GM19238 (cell line): ENCODE results near the gene ITGA6.

Experiments
- DNase-seq: peaks from one replicate; pipeline ENCODE4 v3.0.0; 2011; ENCODE audit warnings: low spot score; ENCODE audit not compliant: insufficient read length

Gene ITGA6

GRCh38 chr2:172415865-172416183, 11.6 kb upstream of the ITGA6 start:
- no peak for DNase-seq

DNA sequence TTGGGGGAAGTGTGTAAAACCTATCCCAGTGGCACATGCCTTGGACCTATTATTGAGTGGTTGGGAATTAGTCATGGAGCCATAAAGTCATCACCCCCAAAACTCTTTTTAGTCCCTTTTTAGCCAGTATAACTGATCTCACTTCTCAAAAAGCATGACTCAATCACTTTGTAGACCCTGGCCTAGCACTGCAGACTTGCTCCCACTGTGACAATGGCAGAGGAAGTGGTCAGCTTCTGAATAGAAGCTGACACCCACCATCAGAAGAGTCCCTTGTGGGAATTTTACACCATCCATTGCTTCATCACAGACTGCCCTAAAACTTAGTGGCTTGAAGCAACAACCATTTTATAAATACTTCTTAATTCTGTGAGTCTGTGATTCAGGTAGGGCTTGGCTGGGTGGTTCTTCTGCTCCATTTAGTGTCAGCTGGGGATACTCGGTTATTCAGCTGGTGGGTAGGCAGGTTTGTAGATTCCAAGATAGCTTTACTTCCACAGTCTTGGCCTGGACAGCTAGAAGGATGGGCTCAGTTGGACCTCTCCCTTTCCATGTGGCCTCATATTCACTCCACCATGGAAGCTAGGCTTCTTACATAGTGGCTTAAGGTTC, 10.8 kb upstream of the ITGA6 start:
- DNase-seq, result no peak

DNA sequence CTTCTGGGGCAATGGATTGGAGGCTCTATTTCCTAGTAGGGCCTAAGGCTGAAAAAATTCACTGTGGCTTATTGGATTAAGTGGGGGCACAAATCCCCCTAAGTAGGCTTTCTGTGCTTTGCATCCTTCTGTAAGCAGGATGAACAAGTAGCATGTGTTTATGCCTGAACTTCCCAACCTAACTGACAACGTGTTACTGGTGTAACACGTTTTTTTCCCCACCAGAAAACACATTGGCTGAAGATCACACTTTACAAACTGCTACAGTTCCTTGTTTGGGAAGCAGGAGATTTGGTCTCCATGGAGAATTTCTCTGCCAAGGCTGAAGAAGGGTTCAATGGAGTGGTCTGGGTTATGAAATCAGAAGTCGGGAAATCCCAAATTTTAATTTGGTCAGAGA, 7.2 kb upstream of the ITGA6 start:
- no peak for DNase-seq

- no peak for DNase-seq
Observed at GRCh38 chr2:172423160-172423559, 4.2 kb upstream of the ITGA6 start.

GRCh38 chr2:172425336-172425735, 2.0 kb upstream of the ITGA6 start:
- DNase-seq, result no peak

- DNase-seq, result no peak
Observed at GRCh38 chr2:172426635-172427255, 641 bp upstream of the ITGA6 start.

- DNase-seq, result no peak
Observed at GRCh38 chr2:172427990-172428831, 825 bp downstream of the ITGA6 start.

- no peak for DNase-seq
Observed at GRCh38 chr2:172428832-172429210, 1.4 kb downstream of the ITGA6 start.

DNA sequence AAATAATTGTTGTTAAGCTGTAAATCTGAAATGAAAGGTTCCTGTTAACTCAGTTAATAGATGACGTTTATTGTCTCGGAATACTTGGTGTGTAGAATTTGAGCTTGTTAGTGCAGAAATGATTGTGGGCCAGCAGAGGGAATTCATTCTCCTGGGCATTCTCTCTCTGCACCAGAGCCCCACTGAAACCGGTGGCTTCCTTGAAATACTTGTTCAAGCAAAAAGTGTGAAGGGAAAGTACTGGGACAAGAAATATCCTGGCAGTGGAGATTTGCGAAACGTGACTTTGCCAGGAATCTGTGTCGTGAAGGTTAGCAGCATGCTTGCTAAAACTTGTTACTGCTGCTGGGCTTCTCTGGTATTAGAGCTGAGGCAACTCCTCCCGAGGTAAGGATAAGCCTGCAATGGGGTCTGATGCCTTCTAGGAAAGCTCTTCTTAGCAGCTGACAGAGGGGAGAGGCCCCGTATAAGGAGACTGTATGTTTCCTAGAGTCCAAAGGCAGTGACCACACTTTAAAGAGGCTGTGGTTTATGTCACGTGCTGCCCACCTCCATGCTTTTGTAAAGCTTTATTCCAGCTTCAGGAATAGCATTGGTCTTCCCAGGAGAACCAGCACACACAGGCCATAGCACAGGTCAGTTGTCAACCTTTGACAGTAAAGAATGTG, 2.0 kb downstream of the ITGA6 start:
- DNase-seq, result no peak

- DNase-seq, result no peak
Observed at GRCh38 chr2:172430027-172430426, 2.6 kb downstream of the ITGA6 start.

DNA sequence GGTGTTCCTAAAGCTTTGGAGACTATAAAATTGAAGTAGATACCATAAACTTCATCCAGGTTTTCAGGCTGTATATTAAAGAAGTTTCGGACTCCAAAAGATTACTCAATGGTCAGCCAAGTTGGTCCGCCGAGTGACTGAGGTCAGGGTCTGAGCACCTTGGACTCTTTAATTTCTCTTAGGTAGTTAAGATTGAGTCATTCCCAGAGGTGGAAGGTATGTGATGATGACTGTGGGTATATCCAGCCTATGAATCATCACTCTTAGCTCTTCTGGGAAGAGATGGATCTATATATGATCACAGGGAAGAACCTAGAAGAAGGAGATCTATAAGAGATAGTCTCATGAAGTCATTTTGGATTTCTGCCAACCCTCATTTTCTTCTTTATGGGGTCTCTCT, 3.3 kb downstream of the ITGA6 start:
- no peak for DNase-seq

GRCh38 chr2:172431463-172431862, 4.1 kb downstream of the ITGA6 start:
- DNase-seq, result no peak

DNA sequence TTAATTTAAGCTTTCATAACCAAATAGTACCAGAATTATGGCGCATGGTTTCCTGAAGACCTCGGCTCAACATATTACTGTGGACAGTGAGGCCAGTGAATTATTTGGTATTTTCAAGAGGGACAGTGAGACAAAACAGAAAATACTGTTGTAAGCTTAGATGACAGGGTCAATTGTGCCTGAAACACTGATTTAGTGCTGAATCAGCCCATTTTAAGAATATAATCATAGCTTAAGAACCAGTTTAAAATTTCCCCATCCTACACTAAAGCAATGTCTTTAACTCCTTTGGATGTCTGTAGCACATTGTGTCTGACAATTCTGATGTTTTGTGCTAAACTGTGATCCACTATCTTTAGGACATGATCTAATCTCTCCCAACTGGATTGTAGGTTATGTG, 4.6 kb downstream of the ITGA6 start:
- no peak for DNase-seq

- no peak for DNase-seq
Observed at GRCh38 chr2:172433144-172433543, 5.8 kb downstream of the ITGA6 start.

DNA sequence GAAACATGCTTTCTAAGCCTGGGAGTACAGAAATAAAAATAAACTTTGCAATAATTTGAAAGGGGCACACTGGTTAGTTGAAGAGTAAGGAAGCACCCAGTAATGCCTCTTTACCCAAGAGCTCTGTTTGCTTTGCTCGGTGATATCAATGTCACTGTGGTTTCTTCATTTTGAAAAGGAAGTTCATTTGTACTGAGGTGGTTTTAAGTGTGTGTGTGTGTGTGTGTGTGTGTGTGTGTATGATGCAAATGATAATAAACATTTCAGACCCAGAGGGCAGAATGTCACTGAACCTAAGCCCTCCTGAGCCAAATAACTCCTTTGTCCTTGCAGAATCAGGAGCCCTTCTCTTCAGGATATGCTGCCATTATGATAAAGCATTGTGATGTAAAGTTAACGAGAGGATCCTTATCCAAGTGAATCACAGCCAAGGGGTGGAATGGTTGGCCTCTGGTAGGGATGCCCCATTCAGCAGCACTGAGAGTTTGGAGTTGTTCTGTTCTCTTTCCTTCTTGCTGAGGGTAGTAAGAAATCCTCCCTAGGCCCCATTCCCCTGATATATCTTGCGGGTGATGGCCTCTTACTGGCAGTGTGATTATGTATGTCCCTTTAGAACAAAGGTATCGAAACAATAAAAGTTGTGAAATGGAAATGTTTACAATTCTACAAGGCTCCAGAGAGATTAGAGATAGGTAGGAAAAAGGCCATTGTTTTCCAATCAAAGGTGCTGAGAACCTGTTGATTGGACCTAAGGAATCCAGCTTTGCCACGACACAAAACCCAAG, 7.6 kb downstream of the ITGA6 start:
- no peak for DNase-seq

GRCh38 chr2:172435606-172435911, 8.2 kb downstream of the ITGA6 start:
- no peak for DNase-seq

- no peak for DNase-seq
Observed at GRCh38 chr2:172436889-172437288, 9.5 kb downstream of the ITGA6 start.

GRCh38 chr2:172437419-172438341, 10.3 kb downstream of the ITGA6 start:
- peak; percentile 25 for DNase-seq

DNA sequence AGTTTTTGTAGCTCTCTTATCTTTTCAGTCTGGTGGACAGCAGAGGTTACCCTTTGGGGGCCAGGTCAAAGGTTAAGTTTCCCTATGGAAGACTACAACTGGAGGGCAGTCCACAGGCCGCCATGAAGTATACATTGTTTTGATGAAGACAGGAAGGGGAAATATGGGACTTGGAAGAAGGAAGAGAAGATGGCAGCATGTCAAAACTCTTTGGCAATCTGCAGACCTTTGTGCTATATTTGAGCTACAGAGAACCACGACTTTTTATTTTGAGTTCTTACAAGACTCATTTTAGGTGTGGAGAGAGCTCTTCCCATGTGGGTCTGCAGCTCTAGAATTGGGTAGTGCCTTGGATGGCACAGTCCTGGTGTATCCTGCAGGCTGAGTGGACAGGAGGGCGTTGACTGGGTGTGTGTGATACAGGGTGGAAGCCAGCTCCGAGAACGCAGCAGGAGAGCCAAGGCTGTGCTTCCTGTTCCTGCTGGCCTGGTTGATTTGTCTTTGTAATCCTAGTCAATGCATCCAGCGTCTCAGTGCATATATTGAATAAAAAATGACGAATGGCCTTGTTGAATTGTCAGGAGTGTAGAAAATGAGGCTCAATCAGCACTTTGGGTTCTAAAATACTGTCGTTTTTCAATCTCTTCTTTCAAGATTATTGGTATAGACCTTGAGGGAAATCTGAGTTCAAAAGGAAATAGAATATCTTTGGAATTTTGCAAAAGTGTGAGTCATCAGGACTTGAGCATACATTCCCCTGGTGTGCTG, 11.5 kb downstream of the ITGA6 start:
- no peak for DNase-seq

- DNase-seq, result no peak
Observed at GRCh38 chr2:172439509-172439860, 12.1 kb downstream of the ITGA6 start.
